Stimulated activated CD4-positive, alpha-beta T cell treated with anti-CD3 and anti-CD28 coated beads, Interleukin-4, amount 100 ng/mL, for 24 hours (primary cell): Measurements from ENCODE around the gene NEAT1.

Experiments used
- DNase-seq: peaks from one replicate; pipeline ENCODE4 v3.0.0-alpha.2; 2020

Gene NEAT1

DNA sequence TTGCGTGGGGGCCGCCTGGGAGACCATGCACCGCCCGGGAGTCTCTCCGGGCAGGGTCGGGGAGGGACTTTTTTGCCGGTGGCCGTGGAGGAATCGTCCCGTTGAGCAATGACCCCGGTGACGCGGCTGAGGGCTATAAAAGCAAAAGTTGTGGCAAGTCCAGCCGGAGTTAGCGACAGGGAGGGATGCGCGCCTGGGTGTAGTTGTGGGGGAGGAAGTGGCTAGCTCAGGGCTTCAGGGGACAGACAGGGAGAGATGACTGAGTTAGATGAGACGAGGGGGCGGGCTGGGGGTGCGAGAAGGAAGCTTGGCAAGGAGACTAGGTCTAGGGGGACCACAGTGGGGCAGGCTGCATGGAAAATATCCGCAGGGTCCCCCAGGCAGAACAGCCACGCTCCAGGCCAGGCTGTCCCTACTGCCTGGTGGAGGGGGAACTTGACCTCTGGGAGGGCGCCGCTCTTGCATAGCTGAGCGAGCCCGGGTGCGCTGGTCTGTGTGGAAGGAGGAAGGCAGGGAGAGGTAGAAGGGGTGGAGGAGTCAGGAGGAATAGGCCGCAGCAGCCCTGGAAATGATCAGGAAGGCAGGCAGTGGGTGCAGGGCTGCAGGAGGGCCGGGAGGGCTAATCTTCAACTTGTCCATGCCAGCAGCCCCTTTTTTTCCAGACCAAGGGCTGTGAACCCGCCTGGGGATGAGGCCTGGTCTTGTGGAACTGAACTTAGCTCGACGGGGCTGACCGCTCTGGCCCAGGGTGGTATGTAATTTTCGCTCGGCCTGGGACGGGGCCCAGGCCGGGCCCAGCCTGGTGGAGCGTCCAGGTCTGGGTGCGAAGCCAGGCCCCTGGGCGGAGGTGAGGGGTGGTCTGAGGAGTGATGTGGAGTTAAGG lies at the start of gene NEAT1:
Gene NEAT1, plus strand, starts transcription at position 166 of the 883 bp plus-strand sequence.
- peak; percentile 97 for DNase-seq

DNA sequence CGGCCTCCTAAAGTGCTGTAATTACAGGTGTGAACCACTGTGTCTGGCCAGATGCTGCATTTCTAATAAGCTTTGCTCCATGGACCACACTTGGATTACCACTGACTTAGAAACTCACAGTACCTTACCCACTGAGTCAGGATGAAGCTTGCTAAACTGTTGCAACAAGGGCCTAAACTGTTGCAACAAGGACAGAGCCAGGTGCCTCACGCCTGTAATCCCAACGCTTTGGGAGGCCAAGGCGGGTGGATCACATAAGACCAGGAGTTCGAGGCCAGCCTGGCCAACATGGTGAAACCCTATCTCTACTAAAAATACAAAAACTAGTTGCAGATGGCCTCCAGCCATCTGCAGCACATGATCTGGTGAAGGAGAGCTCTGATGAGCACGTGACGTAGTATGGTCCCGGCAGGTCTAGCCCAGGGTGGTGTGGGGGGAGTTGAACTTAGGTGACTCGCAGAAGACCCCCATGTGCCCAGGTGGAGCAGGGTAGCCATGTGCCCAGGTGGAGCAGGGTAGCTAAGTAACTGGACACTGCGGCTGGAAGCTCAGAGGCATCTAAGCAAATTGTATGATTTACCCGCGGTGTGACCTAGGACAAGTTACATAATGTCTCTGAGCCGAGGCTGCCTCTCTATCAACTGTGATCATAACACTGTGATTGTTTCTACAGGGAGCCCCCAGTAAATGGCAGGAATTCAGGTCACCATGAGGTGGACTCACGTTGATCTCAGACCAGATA lies 48.6 kb upstream of the NEAT1 start:
- no peak for DNase-seq

DNA sequence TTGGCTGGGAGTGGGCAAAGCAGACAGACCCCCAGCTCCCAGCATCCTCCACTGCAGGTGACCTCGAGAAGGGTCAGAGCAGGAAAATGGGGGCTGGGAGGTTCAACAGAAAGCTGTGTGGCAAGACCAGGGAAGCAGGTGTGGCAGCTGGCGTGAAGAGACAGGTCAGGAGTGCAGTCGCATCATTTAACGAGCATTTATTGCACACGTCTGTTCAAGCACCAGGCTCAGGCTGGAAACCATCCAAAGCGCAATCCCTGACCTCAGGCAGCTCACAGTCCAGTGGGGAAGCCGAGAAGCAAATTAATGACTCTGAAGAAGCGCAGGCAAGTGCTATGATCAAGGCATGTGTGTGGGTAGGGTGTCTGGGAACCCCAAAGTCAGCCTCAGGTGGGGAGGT lies 47.6 kb upstream of the NEAT1 start:
- DNase-seq, result no peak

DNA sequence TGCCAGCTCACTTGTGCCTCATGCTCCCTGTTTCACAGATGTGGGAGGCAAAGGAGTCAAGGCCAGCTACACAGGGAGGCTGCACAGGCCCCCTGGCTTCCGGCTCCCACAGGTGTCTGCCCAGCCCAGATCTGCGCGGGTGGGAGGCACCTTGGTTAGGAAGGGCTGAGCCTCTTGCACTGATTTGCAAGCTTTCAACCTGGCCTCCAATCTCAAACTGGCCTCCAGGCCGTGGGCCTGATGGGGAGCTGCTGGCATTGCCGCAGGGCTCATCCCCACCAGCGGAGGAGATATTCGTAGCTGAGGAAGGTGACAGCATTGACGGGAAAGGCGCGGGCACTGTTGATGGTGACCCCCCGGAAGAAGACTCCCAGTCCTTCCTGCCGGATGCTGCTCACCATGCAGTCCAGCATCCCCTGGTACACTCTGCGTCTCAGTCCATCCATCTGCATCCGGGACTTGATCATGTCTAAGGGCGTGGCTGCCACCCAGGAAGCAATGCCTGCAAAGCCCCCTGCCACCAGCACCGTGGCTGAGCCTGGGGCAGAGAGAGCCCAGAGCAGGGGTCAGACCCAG lies 46.4 kb upstream of the NEAT1 start:
- DNase-seq, result no peak

DNA sequence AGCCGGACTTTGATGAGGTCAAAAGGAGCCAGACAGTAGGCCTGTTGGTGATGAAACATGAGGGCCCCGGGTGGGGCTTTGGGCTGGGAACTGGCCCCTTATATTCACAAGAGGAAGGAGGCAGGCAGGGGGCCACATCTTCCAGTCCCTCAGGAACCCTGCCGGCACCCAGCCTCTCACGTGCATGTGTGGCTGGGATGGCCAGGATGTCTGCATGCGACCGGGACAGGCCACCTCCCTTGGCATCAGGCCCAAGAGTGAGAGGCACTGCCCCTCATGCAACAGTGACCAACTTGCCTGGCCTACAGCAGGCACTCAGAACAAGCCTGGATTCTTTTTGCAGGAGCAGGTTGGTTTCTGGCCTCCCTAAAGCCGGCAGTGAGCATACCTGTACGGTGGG lies 45.6 kb upstream of the NEAT1 start:
- no peak for DNase-seq

DNA sequence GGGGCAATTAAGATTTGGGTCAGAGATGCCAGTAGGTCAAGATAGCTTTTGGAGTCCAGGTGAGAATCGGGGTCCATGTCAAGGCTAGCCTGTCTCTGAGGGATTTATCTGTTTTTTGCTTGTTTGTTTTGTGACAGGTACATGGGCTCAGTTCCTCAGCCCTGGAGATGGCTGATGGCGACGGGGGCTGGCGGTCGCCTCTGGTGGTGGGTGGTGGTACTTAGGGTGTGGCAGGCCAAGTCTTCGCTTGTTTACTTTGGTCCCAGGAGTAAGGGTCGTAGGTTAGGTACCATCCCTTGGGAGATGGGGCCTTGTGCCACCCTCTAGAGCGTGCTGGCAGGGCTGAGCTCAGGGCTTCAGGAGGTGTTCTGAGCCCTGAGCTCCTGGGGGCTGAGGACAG lies 44.8 kb upstream of the NEAT1 start:
- DNase-seq, result no peak

DNA sequence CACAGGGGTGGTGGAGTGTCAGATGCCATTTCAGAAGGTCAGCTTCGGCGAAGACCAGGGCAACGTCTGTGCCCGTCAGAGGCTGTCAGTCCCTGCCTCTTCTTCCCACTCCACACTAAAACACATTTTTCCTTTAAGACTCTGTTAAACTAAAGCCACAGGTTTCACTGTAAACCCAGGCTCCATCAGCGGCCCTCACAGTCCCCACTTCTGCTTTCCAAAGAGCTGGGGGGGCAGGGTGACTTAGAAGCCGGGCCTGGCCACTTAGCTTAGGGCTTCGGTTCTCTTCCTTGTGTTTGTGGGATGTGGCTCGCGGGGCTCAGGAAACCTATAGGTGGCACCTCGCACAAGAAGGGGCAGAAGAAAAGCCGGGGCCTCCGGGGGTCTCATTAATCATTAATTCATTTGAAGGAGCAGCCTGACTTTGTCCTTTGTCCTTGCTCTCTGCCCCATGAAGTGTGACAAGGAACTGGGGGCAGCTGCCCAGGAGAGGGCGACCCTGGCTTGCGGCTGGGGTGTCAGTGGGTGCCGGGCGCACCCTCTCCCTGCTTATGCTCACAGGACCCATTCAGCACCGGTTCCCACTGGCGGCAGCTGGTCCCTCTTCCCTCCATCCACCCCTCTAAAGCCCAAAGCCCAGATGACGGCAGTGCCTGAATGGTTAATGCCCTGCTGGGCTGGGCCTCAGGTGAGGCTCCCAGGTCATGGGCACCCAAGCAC lies 44.2 kb upstream of the NEAT1 start:
- DNase-seq, result no peak

DNA sequence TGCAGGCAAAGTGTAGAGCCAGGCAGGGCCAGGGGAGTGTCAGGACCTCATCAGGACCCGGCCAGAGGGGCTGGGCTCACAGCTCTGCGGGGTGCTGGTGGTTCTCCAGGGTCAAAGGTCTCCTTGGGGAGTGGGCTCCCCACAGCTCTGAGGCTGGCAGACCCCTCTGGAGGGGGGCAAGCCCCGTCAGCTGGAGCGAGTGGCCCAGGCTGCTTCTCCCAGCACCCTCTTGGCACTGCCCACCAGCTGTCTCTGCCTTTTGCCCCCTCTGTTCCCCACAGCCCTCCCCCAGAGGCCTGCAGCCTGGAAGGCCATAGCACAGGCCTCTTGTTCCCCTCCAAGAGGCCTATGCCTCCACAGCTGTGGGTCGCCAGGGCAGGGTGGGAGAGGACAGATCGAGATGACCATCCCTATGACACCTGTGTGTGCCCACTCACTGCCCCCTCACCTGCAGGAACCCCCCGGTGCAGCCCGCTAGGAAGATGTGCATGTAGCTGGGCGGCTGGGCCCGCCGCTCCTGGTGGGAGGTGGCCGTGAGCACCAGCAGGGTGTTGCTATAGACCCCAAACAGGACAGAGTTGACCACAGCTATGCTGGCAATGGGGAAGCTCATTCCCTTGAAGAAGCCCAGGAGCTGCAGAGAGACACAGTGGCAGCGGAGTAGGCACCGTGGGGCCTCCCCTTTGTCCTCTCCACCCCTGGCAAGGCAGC lies 43.5 kb upstream of the NEAT1 start:
- DNase-seq, result no peak

DNA sequence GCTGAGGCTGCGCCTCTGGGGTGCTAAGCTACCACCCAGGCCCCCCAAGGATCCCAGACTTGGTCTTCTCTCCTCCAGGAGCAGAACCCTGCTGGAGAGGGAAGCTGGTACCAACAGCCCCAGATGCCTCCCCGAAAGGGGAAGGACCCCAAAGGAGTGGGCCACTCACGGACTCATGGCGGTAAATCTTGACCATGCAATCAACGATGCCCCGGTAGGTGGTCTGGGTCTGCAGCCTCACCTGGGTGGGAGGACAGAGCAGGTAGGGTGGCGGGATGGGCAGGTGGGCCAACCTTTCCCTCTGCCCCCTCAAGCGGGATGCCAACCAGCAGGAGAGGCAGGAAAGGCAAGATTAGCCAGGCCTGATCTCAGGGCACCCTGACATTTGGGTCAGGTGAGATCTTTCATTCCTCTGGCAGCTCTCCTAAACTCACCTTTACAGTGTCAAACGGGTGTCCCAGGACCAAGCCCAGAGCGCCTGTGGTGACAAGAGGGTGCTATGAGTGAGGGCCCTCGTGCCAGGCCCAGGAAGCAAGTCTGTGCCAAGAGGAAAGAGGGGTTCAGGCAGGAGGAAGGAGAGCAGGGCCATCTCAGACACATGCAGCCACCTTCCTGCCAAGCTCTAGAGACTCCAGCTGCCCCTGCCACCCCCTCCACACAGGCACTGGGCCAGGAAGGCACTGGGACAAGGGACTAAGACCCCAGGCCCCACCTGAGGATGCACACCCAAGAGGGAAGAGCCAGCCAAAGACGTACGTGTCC lies 42.7 kb upstream of the NEAT1 start:
- DNase-seq, result no peak

DNA sequence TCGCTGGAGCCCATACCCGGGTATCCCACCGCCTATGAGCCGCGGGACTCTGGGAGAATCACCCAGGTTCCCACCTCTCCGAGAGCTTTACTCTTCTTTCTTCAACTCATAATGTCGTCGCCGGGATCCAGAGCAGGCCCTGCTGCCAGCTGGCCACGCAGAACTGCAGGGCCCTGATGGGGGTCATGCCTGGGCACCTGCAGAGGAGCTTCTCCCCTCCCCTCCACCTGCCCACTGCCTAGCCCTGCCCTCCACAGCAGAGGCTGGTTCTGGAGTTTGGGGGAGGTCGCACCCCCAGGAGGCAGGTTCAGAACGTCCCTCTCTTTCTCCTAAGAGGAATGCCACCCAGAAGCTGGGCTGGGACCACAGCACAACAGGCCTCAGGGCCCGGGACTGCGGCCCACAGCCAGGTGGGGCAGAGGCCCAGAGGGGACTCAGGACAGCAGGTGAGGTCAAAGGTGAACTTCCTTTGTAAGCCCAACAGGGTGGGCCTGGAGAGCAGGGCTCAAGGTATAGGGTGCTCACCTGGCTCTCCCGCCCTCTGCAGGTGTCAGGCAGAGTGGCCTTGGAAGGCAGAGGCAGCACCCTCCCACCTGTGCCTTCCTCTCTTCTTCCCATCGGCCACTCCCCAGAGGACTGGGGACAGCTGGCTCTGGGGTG lies 42.0 kb upstream of the NEAT1 start:
- no peak for DNase-seq

DNA sequence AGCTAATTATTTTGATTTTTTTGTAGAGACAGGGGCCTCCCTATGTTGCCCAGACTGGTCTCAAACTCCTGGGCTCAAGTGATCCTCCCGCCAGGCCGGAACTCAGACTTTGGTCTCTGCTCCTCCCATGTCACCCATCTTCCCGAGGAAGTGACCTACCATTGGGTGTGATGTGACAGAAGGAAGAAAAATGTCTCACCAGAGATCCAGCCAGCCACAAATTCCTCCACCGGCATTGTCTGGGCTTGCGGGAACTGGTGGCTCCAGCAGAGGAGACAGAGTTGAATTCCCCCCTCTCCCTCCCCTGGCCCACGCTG lies 40.9 kb upstream of the NEAT1 start:
- DNase-seq, result no peak

DNA sequence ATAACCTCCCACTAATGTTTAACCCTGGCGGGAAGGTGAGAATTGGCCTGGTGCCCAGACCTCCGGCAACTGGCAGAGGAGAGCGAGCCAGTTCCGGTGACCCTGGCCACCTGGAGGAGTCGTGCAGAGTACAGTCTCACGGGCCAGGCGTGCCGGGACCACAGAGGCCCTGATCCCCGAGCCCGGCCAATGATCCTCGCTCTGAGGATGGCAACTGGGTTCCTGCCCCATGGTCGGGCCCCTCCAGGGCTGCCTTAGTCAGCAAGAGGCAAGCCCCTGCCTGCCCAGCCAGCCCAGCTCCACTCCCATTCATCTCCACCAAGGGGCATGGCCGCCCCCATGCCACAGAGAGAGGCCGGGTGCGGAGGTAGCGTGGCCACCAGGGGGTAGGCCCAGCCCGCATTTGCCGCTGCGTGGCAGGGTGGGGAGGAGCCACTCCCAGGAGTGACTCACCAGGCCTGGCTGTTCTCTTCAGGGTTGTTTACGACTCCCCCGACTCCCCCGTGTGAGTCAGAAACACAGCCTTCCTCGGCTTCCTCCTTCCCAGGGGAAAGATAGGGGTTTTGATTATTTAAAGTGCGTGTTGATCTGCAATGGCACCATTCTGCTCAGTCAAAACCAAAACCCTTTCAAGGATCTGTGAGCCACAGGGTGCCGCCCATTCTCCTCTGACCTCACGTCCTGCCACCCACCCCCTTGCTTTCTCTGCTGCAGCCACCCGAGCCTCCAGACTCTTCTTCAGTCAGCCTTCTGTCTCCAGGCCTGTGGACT lies 40.4 kb upstream of the NEAT1 start, which contains the start of gene SLC25A45:
Gene SLC25A45, minus strand, starts transcription at position 614 of the 771 bp plus-strand sequence. CDS start 695 bp downstream, outside the sequence.
- DNase-seq, result peak; percentile 94

DNA sequence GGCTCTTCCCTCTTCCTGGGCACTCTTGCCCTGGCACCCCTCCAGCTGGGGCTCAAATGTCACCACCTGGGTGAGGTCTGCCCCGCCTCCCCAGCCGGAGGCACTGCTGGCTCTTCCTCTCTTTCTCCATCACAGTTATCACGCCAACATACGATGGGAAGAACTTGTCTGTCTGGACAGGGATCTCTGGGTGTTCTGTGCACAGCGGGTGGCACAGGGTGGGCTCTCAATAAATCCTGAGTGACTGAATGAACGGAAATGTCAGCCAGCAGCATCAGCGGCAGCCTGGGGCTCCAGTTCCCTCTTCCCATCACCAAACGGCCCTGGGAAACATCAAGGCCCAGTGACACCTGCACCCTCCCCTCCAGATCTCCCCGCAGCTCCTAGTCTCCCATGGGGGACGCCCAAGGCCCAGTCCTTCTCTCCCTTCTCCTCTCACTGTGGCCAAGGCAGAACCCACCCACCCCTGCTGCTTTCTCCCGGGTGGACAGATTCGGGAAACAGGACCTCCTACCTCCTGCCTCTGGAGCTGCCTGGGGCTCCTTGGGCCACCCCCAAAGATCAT lies 39.7 kb upstream of the NEAT1 start:
- DNase-seq, result no peak

DNA sequence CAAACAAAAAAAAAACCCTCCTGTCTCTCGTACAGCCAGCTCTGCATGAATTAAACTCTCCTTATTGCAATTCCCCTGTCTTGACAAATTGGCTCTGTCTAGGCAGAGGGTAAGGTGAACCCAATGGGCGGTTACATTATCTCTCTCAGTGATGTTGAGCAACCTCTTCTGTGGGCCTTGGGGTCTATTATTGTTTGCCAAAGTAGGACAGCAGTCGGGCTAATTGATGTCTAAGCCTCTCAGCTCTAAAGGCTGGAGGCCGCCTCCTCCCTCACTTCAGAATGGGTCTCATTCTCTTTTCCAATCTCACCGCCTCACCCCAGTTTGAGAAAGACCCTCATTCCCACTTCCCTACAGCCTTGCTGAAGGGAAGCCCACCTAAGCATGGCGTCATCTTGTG lies 38.8 kb upstream of the NEAT1 start:
- no peak for DNase-seq

DNA sequence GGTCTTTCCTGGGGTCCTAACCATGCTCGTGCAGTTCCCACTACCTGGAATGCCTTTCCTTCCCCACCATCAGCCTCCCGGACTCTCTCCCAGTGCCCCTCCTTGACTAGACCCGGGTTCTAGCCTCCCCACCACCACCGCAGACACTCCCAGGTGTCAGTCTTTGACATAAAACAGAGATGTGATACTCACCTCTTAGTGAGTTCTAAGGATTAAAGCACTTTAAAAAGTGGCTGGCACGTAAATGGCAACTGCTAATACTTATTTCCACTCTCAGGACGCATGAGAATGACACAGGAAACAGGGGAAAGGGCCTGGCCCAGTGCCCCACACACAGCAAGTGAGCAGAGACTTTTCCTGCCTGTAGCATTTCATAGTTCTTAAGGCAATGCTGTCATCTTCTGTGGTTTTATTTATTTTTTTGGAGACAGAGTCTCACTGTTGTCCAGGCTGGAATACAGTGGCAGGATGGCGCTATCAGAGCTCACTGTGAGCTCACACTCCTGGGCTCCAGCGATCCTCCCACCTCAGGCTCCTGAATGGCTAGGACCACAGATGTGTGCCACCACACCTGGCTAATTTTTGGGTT lies 38.2 kb upstream of the NEAT1 start:
- DNase-seq, result no peak

DNA sequence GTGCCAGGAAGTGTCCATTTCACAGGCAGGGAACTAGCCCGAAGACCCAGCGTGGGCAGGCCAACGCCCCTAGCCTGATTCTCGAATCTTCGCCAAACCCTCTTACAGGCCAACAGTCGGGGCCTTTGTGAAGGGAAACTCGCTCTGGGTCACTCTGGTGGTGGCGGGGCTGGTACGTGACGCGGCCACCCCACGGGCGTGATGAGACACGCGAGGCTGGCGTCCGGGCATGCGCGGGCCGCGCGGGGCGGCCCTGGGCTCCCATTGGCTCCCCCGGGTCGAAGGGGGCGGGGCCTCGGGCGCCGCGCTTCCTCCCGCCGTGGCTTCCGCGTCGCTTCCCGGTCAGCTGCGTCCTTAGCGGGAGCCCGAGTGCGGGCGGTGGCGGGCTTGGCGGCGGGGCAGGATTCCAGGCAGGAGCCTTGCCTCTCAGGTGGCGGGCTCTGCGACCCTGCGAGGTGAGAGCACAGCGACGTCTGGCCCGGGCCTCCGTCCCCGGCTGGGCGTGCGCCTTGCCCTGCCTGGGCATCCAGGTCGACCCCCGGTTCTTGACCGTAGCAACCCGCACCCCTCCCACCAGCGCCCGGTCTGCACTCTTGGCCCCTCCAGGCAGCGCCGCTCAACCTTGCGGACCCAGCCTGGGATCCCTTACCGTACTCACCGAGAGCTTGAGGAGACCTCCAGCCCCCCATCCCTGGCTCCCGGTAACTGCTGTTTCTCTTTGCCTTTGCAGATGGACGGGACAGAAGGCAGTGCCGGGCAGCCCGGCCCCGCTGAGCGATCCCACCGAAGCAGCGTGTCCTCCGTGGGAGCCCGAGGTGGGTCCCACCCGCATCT lies 36.1 kb upstream of the NEAT1 start, which contains the start of gene FRMD8:
Gene FRMD8, plus strand, starts transcription at position 331 of the 834 bp plus-strand sequence. Its CDS starts 400 bp downstream, at position 731.
- peak; percentile 87 for DNase-seq

DNA sequence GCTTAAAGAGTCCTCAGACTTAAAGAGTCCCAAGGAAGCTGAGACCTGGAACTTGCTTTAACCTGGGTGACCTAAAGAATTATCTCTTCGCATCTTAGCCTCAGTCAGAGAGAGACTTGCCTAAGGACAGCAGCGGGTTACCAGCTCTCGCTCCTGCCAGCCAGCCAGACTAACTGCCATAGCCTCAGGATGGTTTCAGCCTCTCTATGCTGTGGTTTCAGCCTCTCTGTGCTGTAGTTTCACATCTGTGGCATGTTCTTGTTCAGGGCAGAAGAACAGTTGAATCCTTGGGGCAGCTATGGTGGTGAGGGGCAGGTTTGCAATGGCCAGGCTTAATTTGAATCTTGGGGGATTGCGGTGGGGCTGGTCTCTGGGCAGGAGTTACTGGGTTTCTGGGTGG lies 33.9 kb upstream of the NEAT1 start:
- DNase-seq, result no peak

DNA sequence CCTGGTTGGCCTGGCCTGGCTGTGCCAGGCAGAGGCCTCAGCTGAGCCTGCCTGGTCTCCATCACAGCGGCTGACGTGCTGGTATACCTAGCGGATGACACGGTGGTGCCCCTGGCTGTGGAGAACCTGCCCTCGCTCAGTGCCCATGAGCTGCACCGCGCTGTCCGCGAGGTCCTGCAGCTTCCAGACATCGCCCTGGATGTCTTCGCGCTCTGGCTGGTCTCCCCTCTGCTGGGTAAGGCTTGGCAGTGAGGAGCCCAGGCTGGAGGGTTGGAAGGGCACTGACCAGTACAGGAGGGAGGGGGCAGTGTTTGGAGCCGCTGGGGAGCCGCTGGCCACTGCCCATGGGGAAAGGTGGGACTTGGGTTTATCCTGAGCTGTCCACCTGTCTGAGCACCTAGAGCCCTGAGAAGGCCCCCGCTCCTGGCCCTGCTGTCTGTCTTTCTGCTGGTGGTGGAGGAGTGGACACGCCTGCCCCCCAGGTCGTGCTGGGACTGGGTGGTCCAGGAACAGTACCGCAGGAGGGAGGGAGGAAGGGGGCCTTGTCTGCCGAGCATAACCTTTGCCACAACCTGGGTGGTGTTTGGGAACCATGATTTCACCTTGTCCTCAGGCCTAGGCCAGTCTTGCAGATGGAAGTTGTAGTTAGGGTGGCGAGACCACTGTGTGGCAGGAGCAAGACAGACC lies 33.2 kb upstream of the NEAT1 start:
- no peak for DNase-seq
